ENCODE data around the gene RNU1-3.
"Not testable (repeated sequence)": the region's sequence is repeated elsewhere in the genome, so short reads cannot be mapped to it uniquely, and the experiment has no call there.

Gene RNU1-3

DNA sequence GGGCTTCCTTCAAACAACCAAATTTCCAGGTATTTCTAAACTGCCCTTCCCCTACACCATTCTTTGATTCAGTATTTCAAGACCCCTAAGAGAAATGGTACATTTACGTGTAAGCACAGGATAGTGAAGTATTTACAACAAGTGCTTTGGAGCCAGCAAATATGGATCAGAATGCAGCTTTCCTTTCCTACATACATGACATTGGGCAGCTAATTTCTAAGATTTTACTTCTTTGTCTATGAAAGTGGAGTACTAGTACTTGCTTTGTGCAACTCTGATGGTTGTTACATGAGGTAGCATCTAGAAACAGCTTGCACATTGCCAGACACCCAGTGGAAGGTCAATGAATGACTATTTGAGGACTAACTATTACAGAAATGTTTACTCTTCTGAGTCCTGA, 15.2 kb downstream of the RNU1-3 start:
- DNase-seq: not testable (repeated sequence)

- DNase-seq: peak in 1 of 2 experiments; percentile 17
Observed at GRCh38 chr1:16649960-16650359, 16.8 kb downstream of the RNU1-3 start.

- DNase-seq: peak in 1 of 2 experiments; percentile 21
Observed at GRCh38 chr1:16649390-16649789, 17.4 kb downstream of the RNU1-3 start.

DNA sequence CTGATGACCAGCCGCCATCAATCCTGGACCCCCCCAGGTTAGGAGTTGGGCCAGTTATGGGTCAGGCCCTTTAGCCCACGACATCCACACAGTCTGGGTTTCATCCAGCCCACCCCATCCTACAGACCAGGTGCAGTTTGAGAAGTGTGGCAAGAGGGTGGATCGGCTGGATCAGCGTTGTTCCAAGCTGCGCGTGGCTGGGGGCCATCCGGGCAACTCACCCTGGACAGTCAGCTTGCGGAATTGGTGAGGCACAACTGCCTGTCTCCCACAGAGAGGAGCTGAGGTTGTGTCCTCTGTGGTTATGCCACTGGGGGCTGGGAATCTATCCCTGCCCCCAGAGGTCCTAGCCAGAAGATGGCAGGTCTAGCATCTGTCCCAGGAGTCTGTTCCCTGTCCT, 18.0 kb downstream of the RNU1-3 start:
- DNase-seq: peak in 1 of 2 experiments; percentile 13

GRCh38 chr1:16648250-16648649, 18.5 kb downstream of the RNU1-3 start:
- not testable (repeated sequence) for DNase-seq

DNA sequence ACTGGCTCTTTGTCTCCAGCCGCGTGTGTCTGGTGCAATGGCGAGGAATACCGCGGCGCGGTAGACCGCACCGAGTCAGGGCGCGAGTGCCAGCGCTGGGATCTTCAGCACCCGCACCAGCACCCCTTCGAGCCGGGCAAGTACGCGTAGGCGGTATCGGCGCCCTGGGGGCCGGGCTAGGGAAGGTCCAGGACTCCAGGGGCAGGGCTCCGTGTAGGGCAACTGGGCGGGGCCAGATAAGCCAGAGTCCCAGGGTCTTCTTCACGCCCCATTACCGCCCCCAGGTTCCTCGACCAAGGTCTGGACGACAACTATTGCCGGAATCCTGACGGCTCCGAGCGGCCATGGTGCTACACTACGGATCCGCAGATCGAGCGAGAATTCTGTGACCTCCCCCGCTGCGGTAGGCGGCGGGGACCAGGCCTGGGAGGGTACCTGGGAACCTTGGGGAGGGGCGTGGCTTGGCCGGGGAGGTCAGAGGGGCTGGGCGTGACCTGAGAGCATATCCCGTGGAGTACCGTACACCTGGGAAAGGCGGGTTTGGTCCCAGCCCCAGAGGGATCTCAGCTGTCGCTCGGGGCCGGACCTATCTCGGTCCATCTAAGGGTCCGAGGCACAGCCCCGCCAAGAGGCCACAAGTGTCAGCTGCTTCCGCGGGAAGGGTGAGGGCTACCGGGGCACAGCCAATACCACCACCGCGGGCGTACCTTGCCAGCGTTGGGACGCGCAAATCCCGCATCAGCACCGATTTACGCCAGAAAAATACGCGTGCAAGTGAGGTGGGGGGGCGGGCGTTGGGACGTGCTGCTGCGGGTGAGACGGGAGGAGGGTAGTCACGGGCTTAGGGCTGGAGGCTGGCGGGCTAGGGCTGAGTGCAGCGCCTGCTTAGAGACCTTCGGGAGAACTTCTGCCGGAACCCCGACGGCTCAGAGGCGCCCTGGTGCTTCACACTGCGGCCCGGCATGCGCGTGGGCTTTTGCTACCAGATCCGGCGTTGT, 19.3 kb downstream of the RNU1-3 start:
- DNase-seq: peak; percentile 63 to 65

DNA sequence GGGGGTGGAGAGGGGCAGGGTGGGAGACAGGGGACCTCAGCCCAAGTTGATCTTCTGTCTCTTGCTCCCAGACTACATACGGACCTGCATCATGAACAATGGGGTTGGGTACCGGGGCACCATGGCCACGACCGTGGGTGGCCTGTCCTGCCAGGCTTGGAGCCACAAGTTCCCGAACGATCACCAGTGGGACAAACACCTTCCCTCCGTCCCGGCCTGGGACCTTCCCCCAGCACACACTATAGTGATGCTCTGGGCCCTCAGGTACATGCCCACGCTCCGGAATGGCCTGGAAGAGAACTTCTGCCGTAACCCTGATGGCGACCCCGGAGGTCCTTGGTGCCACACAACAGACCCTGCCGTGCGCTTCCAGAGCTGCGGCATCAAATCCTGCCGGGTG, 20.0 kb downstream of the RNU1-3 start:
- DNase-seq: not testable (repeated sequence)

DNA sequence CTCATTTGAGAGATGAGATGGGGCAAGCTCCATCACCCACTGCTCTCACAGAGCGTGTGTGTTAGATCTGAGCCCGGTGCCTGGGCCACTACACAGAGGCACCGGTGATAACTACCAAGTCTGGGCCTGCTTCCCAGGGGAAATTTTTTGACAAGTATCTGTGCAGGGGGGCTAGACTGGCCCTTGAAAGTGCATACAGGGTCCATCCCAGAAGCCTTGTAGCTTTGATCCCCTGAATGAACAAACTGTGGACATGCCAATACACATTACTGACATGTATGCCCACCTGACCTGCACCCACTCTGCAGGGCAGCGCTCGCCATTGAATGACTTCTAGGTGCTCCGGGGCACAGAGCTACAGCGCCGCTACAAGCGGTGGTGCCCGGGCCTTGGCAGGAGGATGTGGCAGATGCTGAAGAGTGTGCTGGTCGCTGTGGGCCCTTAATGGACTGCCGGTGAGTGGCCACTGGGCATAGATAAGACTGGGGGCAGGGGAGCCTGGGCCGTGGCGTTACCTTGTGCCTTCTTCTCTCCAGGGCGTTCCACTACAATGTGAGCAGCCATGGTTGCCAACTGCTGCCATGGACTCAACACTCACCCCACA, 20.6 kb downstream of the RNU1-3 start:
- peak; percentile 17 to 24 for DNase-seq

DNA sequence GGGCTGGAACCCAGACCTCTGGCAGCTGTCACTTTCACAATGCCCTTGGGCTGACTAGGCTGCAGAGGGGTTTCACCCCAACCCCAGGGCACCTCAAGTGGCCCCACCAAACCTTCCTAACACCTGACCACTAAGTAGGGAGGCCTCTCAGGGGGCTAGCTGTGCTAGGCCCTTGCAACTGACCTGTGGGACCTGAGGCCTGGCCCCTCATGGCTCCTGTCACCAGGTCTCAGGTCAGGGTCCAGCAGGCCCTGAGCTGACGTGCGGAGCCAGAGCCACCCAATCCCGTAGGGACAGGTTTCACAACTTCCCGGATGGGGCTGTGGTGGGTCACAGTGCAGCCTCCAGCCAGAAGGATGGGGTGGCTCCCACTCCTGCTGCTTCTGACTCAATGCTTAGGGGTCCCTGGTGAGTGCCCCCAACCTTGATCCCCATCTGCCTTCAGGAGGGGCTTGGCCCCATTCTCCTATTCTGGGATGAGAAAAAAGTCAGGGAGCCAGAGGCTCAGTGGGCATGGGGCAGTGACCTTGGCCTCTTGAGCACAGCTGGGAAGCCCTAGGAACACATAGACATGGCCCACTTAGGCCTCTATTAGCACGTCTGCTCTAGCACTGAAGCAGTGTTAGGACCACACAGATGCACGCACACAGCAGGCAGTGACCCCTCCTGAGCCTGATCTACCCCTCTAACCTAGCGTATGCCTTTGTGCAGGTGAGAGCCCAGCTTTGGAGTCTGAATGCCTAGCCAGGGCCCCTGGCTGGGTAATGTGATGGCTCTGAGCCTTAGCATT, 21.3 kb downstream of the RNU1-3 start:
- DNase-seq: peak in 1 of 2 experiments; percentile 37

- peak; percentile 100 for DNase-seq
Observed at GRCh38 chr1:16644482-16645270, 22.1 kb downstream of the RNU1-3 start.

DNA sequence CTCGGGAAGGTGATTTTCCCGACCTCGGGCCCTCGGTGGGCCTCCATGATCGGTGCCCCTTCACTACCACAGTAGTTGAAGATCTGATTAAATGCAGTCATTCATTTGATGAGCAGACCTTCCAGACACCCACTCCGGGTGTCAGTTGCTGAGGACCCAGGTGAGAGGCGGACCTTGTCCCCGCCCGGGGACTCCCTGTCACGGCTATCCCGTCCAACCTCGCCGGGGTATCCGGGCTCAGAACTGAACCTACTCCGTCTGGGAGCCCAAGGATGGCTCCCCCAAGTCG, 22.6 kb downstream of the RNU1-3 start:
- no peak for DNase-seq

DNA sequence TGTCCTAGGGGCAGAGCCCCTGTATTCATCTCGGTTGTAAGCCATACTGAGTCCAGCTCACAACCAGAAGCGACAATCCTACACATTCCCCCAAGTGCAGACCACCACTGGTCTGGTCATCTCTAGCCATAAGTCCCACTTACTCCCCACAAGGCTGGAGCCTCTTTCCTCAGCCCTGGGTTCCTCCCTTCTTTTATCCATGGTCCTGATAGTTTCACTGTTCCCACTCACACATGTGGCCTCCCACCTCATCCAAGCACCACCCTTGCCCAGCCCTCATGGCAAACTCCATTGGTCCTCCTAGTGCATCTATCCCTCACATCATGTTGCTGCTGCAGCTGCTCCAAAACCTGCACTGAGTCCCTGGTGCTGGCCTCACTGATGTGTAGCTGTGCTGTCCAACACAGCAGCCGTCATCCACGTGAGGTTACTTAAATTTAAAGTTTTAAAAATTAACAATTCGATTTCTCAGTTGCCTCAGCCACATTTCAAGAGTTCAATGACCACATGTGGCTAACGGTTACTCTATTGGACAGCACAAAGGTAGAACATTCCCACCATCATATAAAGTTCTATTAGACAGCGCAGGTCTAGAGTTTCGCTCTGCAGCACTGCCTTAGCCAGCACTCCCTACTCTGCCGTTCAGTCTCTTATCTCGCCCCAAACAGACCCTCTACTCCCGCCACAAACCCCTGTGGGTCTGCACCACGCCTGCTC, 23.1 kb downstream of the RNU1-3 start:
- DNase-seq: peak; percentile 42 to 43

DNA sequence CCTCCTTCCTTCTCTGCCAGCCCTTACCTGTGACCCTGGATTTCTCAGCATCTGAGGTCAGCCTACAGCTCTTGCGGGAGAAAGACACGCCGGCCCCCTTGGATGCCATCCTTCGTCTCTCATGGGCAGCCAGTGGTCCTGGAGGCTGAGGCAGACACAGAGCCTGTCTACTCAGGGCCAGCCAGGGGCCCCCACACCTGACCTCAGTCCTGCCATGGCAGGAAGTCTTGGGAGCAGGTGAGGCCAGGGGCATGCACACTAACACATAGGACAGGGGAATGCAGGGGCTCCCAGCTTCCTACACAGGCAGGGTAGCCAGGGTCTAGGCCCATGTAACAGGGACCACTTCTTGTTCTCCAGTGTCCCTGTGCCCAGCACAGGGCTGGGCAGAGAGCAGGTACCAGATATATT, 23.7 kb downstream of the RNU1-3 start:
- peak; percentile 28 to 29 for DNase-seq

DNA sequence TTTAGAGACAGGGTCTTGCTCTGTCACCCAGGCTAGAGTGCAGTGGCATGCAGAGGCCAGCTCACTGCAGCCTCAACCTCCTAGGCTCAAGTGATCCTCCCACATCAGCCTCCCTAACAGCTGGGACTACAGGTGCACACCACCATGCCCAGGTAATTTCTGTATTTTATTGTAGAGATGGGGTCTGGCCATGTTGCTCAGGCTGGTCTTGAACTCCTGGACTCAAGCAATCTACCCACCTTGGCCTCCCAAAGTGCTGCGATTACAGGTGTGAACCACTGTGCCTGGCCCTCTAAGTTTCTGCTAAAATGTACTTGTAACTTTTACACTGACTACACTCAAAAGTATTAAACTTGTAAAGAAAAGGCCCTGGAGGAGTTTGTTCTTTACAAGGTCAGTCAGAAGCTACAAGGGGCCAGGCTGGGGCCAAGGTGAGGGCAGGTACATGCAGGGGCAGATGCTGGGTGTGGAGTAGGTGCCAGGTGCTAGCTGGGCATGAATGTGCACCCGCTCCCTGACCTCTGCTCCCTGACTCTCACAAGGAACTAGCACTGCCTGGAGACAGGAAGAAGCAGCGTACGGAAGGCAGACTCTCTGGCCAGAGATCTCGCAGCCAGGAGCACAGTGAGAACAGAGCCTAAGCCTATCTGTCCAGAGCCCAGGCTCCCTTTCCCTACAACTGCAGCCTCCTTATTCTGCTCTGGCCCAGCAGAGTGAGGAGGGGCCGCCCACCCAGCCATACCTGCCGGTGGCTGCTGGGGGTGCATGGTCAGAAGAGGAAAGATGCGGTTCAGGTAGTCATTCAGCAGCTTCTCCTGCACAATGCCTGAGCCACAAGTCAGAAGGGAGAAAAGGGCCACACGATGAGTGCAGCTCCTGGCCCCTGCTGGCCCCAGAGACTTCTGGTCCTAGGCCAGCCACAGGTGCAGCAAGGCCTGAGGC, 24.5 kb downstream of the RNU1-3 start:
- peak; percentile 20 to 24 for DNase-seq

GRCh38 chr1:16641159-16641975, 25.4 kb downstream of the RNU1-3 start:
- not testable (repeated sequence) for DNase-seq

DNA sequence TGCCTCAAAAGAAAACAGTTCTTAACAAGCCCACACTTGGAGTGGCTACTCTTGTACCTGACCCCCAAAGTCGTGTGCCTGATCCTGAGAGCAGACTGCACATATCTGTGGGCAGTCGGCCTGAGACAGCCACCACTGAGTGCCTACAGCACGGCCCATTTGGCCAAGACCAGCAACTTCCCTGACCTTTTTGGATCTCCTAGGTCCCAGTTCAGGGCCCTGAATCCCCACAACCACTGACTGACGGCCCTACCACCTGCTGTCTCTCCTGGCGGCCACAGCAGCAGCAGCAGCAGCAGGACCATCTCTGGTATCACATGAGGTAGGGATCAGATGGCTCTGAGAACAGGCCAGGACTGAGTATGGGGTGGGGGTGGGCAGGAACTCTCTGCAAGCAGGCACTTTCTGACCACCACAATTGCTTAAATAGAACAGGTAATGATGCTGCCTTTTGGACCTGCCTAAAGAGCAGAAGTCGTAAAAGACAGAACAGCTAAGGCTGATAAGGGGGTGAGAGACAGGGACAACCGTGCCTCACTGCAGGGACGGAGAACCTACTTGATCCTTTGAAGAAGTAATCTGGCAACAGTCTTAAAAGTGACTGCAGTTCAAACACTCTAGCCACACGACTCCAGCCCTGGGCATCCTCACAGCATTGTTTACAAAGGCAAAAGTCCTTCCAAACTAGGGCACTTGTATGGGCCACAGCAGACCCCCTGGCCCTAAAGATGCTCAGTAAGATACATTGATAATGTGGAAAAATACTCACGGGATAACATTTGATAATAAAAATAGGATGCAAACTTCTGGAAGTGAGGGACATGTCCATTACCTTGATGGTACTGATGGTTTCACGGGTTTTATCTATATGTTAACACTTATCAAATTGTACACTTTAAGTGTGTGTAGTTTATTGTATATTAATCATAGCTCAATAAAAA, 27.4 kb downstream of the RNU1-3 start:
- DNase-seq: peak; percentile 19 to 21

DNA sequence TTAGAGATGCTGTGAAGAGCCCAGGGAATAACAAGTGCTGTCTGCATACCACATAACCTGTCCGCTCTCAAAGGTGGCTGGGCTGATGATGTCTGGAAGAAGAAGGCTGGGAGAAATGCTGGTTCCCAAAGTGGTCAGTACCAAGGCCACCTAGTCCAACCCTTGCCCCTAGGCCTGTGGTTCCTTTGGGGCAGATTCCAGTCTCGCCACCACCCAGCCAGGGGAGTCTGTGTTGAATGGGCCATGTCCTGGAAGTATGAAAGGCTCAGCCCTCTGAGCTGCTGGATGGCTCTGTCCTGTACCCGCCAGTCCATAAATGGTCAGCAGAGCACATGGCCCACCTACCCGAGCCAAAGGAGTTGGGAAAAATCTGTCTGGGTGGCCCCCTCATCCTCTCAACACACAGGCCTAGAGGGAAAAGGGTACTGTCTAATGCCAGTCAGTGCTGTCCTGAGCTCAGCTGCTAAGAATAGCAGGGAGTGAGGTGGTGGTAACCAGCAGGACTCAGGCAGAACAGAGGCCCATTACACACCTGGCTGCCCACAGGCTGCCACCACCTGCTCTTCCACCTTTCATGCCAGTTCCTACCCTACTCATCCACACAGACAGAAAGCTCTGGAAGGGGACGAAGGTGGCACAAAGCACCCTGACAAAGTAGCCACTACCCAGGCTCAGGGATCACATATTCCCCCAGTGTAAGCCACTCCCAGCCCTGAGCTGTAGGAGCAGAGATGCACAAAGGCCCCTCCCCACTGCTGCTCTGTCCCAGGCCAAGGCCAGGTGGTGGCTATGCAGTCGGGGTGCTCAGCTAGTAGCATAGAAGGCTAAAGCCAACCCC, 28.6 kb downstream of the RNU1-3 start:
- peak; percentile 22 for DNase-seq
